ENCODE measurements around the gene GIGYF1. TPM values are rescaled to one million over a fixed set of nuclear protein-coding genes. Genes with fewer than 3 reads are reported as not detected.
"Not testable (repeated sequence)": the region's sequence is repeated elsewhere in the genome, so short reads cannot be mapped to it uniquely, and the experiment has no call there.

GIGYF1 gene
- polyA plus RNA-seq, 4 donors: 30.0 to 63.8 (median 40.4) TPM

DNA sequence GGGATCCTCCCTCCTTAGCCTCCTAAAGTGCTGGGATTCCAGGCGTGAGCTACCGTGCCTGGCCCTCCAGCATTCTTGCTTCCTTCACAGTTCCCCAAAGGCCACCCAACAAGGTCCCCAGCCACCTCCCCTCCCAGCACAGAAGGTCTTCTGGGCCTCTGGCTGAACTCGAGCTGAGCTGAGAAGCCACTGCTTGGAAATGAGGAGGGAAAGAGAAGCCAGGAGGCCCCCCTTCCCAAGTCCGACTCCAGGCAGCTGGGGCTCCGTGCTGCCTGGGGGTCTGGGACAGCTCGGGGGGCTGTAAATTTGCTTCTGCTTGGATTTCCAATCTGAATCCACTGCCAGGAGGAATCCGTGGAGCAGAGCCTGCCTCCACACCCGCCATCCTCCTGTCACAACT, 20.7 kb upstream of the GIGYF1 start:
- DNase-seq (ENCODE audit: low read depth in 4 of 4, low spot score in 3 of 4): no peak

DNA sequence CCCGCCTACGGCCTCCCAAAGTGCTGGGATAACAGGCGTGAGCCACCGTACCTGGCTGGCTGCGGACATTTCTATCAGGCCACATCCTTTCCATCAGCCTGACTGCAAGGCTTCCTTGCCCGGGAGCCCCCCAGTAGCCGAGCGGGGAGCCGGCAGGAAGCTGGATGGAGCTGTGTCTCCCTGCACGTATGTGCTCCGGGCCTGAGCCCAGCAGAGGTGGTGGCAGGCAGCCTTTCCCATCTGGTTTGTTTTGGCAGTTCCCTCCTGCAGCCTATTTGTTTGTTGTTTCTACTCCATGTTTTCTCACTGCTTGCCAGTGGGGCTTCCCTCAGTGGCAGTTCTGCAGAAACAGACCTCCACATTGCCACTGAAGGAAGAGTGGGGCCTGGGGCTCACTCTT, 17.3 kb upstream of the GIGYF1 start:
- no peak for DNase-seq (ENCODE audit: low read depth in 4 of 4, low spot score in 3 of 4)

DNA sequence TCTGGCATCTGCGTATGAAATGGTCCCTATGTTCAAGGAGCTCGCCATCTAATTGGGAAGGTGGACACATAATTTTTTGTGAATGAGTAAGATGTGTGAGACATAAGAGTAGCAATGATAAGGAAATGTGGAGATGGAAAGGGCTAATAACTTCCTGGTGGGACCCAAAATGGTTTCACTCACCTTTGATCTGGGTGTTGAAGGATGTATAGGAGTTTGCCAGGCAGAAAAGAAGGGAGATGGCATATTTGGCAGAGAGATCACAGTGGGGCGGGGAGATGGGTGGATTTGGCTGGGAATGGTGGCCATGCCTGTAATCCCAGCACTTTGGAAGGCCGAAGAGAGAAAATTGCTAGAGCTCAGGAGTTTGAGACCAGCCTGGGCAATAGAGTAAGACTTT, 16.4 kb upstream of the GIGYF1 start:
- DNase-seq (ENCODE audit: low read depth in 4 of 4, low spot score in 3 of 4): no peak

DNA sequence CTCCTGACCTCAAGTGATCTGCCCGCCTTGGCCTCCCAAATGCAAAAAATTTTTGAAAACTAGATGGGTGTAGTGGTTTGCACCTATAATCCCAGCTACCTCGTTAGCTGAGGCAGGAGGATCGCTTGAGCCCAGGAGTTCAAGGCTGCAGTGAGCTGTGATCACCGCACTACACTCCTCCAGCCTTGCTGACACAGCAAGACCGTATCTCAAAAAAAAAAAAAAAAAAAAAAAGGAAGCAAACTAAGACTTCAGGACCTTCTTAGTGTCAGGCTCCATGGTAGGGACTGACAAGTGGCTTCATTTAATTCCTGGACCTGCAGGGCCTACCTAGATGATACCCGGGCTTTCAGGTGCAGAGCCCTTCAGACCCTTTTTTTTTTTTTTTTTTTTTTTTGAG, 14.3 kb upstream of the GIGYF1 start:
- DNase-seq (ENCODE audit: low read depth in 4 of 4, low spot score in 3 of 4): no peak

DNA sequence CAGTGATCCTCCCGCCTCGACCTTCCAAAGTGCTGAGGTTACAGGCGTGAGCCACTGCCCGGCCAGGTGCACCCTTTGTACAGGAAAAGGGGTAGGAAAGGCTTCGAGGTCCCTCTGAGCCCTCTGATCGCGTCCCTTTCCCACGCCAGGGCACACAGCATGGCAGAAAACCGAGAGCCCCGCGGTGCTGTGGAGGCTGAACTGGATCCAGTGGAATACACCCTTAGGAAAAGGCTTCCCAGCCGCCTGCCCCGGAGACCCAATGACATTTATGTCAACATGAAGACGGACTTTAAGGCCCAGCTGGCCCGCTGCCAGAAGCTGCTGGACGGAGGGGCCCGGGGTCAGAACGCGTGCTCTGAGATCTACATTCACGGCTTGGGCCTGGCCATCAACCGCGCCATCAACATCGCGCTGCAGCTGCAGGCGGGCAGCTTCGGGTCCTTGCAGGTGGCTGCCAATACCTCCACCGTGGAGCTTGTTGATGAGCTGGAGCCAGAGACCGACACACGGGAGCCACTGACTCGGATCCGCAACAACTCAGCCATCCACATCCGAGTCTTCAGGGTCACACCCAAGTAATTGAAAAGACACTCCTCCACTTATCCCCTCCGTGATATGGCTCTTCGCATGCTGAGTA, 12.7 kb upstream of the GIGYF1 start:
- DNase-seq (ENCODE audit: low read depth in 4 of 4, low spot score in 3 of 4): no peak

DNA sequence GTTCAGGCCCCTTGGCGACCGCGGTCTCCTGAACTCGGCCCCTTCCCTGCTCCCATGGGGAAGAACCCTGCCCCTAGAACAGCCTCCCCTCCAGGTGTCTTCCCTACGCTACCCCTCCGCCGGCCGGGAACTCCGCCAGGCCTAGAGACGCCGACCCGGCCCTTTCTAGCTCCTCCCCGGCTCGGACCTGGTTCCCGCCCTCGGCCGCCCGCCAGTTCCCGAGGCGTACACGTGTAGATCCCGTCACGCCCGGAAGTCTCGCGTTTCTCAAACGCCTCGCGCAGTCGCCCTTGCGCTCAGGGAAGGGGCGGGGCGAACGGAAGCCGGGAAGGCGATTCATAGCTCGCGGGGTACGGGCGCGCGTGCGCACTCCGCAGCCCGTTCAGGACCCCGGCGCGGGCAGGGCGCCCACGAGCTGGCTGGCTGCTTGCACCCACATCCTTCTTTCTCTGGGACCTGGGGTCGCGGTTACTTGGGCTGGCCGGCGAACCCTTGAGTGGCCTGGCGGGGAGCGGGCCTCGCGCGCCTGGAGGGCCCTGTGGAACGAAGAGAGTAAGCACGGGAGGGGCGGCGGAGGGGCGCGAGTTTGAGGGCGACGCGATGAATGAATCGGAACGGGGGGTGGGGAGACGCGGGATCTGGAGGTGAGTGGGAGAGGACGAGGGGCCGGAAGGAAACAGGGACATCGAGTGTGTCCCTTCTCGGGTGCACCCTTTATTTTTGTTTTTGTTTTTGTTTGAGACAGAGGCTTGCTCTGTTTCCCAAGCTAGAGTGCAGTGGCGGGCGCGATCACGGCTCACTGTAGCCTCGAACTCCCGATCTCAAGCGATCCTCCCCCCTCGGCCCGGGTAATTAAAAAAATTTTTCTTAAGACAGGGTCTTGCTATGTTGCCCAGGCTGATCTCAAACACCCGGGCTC, 12.0 kb upstream of the GIGYF1 start, which contains the start of gene POP7:
Gene POP7, plus strand, starts transcription at position 369 of the 919 bp plus-strand sequence. CDS start 710 bp downstream, outside the sequence.
- DNase-seq (ENCODE audit: low read depth in 4 of 4, low spot score in 3 of 4): peak; percentile 95 to 97 (median 96)

DNA sequence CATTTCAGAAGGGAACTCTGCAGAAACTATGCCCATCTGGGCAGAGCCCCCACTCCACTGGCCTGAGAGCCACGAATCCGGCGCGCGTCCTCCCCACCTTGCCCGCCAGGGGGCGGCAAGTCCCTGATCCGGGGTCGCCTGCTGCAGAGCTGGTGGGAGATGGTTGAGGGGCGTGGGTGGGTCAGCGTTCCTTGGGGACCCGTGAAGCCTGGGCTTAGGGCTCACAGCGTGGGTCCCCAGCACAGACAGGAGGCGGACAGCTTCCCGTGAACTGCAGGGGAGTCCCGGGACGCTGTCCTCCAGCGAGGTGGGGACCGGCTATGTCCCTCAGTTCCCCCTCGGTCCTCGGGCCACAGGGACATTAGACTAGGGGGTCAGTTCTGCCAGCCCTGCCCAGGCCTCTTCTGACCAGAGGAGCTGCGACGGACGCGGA, 11.3 kb upstream of the GIGYF1 start:
- DNase-seq (ENCODE audit: low read depth in 4 of 4, low spot score in 3 of 4): peak in 2 of 4 donors; percentile 69 to 71

DNA sequence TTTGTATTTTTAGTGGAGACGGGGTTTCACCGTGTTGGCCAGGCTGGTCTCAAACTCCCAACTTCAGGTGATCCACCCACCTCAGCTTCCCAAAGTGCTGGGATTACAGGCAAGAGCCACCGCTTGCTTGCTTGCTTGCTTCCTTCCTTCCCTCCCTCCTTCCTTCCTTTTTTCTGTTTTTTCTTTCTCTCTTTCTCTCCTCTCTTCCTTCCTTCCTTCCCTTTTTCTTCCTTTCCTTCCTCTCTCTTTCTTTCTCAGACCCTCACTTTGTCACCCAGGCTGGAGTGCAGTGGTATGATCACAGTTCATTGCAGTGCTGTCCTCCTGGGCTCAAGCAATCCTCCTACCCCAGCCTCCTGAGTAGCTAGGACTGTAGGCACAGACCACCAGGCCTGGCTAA, 7.0 kb upstream of the GIGYF1 start:
- DNase-seq (ENCODE audit: low read depth in 4 of 4, low spot score in 3 of 4): not testable (repeated sequence)

DNA sequence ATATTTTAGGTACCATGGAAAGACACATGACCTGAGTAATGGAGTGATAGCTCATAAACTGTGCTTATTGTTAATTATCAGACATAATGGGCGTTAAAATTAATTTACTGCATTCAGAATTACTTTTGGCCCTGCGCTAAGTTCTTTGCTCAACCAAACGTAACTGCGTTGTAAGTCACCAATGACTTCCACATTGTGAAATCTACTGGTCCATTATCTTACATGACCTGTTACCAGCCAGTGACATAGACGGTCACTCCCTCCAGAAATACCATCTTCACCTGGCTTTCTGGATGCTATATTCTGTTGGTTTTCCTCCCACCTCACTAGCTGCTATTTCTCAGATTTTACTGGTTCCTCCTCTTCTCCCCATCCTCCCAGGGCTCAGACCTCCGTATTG, 5.0 kb upstream of the GIGYF1 start:
- no peak for DNase-seq (ENCODE audit: low read depth in 4 of 4, low spot score in 3 of 4)

DNA sequence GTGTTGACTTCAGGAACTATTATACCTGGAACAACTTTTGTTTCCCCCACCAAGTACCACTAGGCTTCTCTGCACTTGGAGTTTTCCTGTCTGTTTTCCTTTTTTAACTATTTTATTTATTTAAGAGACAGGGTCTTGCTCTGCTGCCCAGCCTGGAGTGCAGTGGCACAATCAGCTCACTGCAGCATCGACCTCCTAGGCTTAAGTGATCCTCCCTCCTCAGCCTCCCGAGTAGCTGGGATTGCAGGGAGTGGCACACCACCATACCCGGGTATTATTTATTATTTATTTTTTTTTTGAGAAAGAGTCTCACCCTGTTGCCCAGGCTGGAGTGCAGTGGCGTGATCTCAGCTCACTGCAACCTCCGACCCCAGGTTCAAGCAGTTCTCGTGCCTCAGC, 2.1 kb upstream of the GIGYF1 start:
- DNase-seq (ENCODE audit: low read depth in 4 of 4, low spot score in 3 of 4): no peak

DNA sequence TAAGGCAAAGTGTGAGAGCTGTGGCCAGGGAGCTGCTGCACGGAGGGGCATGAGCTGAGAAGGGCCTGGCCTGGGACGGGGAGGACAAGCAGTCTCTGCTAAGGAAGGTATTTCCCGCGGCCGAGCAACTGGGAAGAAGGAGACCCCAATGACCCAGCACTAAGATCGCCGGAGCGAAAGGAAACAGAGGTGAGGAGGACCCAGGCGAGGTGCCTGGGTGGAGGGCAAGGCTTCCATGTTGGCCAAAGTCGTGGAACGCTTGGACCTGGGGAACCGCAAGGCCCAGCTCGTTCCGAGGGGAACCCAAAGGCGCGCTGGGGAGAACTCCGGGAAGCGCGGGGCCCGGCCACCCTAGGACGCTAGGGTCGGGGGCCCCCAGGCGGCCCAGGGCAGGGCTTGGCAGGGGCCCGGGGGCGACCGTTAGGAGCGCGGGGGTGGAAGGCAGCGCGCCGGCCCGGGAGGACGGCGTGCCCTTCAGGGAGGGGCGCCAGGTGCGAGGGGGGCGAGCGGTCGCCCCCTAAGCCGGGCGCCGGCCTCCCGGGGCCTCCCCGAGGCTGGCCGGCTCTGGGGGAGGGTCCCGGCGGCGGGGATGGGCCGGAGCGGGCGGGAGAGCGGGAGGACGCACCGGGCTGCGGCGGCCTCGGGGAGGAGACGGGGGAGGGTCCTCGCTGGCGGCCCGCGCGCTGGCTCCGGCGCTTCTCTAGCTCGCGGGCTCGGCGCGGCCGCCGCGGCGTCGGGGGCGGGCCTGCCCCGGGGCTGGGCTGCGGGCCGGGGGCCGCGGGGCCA, 545 bp downstream of the GIGYF1 start:
- DNase-seq (ENCODE audit: low read depth in 4 of 4, low spot score in 3 of 4): no peak

DNA sequence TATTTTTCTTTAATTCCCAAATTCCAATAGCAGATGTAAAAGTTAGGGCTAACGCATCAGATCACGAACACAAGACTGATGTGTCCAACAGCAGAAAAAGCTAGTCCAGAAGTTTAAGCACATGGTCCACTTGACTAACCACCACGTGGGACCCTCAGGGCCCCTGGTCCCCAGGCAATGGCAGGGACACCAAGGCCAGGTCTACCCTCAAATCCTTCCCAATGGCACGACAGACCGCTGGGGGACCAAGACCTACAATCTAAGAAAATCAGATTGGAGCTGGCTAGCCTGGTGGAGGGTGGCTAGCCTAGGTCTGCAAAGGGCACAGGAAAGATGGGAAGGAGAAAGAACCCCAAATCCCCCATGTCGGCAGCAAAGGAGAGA, 1.5 kb downstream of the GIGYF1 start:
- no peak for DNase-seq (ENCODE audit: low read depth in 4 of 4, low spot score in 3 of 4)

DNA sequence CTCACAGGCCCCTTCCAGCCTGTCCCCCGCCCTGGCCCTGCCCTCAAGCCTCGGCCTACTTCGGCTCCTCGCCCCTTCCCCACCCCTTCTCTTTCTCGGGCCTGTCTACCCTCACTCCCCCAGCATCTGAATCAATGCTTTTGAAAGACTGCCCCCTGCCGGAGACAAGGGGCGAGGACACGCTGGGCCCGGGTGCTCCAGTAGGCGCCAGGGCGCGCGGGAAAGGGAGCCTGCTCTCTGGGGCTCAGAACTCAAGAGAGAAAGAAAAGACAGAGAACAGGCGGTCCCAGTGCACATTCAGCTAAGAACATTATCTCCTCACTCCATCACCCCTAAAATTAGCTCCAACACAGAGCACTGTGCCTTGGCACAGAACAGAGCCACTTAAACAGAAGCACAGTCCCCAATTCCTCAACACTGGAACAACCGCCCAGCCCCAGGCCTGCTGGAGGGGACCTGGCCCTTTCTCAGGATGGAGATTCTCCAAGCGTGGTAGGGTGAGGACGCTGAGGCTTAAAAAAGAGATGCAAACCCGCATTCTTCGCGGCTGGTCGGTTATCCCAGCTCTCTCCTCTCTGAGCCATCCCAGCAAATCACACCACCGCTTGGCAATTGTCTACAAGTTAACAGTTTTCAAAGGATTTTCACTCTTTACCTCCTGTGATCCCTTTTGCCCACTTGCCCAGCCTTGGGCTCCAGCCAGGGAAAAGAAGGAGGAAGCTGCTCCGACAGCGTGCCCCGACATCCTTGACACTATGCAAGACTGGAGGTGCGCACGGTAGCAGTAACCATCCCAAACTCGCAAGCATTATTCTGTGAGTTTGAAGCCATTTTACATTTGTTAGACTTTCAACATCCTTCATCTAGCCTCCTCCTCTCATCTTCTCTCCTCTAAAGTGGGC, 2.1 kb downstream of the GIGYF1 start:
- DNase-seq (ENCODE audit: low read depth in 4 of 4, low spot score in 3 of 4): peak in 1 of 4 donors; percentile 68

DNA sequence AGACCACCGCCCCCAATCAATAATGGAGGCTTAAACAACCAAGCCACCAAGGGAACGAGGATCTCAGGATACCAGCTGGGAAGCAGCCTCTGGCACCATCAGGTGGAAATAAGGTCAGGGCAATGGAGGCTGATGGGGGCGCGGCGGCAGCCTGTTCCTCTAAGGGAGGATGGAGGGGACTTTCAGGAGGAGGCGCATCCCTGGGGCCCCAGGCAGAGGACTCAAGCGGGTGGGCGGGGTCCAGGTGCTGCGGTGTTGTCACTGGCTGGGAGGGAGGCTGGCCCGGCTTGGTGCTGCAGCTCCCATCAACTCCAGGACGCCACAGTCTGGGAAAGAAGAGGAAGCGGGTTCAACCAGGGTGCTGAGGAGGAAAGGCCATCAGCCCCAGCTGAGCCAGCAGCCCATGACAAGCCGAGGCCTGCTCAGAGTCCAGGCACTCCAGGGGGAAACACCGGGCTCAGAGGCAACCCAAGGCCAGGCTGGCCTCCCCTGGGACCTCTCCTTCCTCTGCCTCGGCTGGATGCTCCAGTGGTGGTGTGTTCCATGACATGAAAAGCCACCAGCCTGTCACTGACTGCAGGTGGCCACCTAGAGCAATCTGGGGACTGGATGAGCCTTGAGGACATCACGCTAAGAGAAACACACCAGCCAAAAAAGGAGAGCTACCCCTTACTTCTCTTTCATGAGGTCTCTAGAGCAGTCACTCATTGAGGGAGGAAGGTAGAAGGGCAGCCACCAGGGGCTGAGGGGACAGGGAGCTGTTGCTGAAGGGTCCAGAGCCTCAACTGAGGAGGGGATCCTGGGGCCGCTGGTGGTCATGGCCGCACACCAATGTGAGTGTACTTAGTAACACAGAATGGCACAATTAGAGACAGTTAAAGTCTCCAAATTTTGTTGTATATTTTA, 4.6 kb downstream of the GIGYF1 start:
- no peak for DNase-seq (ENCODE audit: low read depth in 4 of 4, low spot score in 3 of 4)

DNA sequence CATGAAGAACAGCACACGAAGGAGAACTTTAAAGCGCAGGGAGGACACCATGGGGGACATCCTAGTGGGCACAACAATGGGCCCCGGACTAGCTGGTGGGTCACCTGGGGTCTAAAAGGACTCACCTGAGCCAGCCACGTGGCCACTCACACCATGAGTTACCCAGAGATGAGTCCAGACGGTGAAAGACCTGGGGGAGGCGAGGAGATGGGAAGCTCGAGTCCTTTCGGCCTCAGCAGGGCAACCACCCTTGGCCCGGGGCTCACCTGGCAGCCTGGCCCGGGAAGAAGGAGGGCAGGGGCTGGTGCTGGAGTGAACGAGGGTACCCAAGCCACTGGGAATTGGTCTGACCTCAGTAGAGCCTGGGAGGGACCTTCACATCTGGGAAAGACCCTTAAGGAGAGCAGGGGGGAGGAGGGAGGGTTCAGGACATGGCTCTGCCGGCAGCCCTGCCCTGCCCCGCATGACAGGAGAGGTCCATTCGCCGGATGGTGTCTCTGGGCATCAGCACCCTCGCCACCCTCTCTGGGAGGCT, 5.7 kb downstream of the GIGYF1 start:
- DNase-seq (ENCODE audit: low read depth in 4 of 4, low spot score in 3 of 4): no peak

DNA sequence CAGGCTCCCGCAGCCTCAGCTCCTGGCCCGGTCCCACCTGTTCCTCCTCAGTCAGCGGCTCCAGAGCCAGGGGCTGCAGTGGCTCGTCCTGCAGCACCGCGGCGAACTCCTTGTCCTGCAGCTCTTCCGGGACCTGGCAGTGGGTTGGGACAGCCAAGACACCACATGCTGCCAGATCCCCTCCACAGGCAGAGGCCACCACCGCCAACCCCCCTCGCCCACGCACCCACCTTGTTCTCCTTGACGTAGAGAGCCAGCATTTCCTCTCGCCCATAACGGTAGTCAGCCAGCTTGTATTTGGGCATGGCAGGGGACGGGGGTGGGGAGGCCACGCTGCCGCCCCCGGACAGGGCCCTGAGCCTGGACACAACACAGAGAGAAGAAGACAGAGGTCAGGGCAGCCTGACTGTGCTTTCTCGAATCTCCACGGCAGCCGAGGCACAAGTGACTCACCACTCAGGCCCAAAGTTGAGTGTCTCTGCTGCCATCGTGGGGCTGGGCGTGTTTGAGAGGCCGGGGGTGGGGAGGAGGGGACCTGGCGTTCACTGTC, 6.2 kb downstream of the GIGYF1 start:
- no peak for DNase-seq (ENCODE audit: low read depth in 4 of 4, low spot score in 3 of 4)

DNA sequence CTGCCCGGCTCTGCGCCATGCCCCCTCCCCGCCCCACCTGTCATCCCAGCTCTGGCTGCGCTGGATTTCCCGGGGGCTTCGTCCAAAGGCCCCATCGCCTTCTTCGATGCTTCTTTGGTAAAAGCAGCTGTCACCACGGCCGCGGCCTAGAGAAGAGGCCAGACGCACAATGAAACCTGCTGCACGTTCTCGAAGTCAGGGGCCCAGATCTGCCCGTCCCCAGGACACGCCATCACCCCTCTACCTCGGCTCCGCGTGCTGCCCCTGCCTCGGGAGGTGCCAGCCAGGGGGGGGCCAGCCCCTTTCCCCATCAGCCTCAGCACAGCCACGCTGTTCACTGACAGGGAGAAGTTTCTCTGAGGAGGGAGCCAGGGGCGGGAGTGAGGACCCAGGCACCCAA, 6.8 kb downstream of the GIGYF1 start:
- no peak for DNase-seq (ENCODE audit: low read depth in 4 of 4, low spot score in 3 of 4)

DNA sequence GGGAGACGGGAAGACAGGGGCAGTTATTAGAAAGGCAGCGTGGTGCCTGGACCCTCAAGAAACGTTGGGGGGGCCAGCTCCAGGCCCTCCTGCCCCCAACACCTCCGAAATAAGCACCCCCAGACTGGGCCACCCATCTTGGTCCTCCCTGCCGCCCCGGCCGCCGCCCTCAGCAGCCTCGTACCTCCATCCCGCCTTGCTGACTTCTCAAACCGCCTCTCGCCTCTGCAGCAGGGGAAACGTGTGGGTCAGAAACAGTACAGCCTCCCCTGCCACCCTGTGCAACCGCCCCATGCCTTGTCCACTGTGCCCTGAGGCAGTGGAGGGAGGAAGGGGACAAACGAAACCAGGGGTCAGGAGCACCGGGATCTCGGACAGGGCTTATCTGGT, 7.2 kb downstream of the GIGYF1 start:
- DNase-seq (ENCODE audit: low read depth in 4 of 4, low spot score in 3 of 4): no peak

Data from left renal pelvis (tissue), 4 donors.